GM19035 (cell line): Measurements from ENCODE around the gene COQ5.

ENCODE experiments used
- ATAC-seq: cut with Tn5 transposase; IDR thresholded peaks from one replicate; pipeline ENCODE4 v1.9.1; 2021; ENCODE audit not compliant: unreplicated experiment

COQ5 gene

GRCh38 chr12:120460157-120460556 is 68.8 kb downstream of the COQ5 start:
- ATAC-seq: no peak

- no peak for ATAC-seq
These were observed 71.8 kb downstream of the COQ5 start for GRCh38 chr12:120457133-120457532.

- ATAC-seq: no peak
These were observed 73.7 kb downstream of the COQ5 start for GRCh38 chr12:120455302-120455701.

- no peak for ATAC-seq
These were observed 75.0 kb downstream of the COQ5 start for GRCh38 chr12:120453977-120454376.
